T-helper 1 cell treated with Interleukin-12 subunit alpha and Interleukin-12 subunit beta and Interleukin-4 antibody, amounts not matched to agents 30 ng/mL and 1 ng/mL, for 36 hours (primary cell): ENCODE measurements around the gene SPDL1. TPM values are rescaled to one million over a fixed set of nuclear protein-coding genes. Genes with fewer than 3 reads are reported as not detected.

Experiments used
- intact Hi-C: fragments of 100-400 bp; cut with micrococcal nuclease; formaldehyde crosslinking; loops from one replicate; pipeline ENCODE4 v1.15.1; 2024
- total RNA-seq: library from RNA; stranded (reverse); gene quantifications from 2 replicates; pipeline ENCODE4 v1.2.3, GENCODE V29; 2022

SPDL1 gene
- total RNA-seq, 1 donor from 2014 or later: 30.8 TPM

- intact Hi-C loops: no loop called here
Measured at GRCh38 chr5:169629847-169630548, 46.4 kb downstream of the SPDL1 start.

- intact Hi-C loops: no loop called here
Measured at GRCh38 chr5:169631360-169631759, 47.8 kb downstream of the SPDL1 start.

DNA sequence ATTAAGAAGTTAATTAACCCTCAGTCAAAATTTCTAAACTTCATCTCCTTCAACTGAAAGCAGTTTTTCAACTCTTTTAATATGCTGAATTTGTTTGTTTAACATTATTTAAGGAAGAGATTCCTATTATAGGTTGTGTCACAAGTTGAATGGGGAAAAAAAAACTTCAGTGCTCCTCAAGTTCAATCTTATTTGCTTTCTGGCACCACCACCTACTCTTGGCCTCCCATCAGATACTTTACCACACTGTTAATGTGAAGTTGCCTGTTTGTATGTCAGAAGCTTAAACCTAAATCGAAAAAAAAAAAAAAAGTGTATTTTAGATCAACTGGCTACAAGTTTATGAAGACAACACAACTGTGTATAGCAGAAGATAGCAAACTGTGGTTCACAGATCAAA lies 49.4 kb downstream of the SPDL1 start:
- intact Hi-C loops: no loop called here

GRCh38 chr5:169634606-169635005 lies 51.0 kb downstream of the SPDL1 start:
- intact Hi-C loops: loop anchor here (5.0 kb wide), 2 partner anchors 643 to 698 kb away; no protein-coding TSS in a partner anchor

GRCh38 chr5:169635936-169636335 lies 52.4 kb downstream of the SPDL1 start:
- intact Hi-C loops: loop anchor here (5.0 kb wide), 2 partner anchors 641 to 696 kb away; no protein-coding TSS in a partner anchor

DNA sequence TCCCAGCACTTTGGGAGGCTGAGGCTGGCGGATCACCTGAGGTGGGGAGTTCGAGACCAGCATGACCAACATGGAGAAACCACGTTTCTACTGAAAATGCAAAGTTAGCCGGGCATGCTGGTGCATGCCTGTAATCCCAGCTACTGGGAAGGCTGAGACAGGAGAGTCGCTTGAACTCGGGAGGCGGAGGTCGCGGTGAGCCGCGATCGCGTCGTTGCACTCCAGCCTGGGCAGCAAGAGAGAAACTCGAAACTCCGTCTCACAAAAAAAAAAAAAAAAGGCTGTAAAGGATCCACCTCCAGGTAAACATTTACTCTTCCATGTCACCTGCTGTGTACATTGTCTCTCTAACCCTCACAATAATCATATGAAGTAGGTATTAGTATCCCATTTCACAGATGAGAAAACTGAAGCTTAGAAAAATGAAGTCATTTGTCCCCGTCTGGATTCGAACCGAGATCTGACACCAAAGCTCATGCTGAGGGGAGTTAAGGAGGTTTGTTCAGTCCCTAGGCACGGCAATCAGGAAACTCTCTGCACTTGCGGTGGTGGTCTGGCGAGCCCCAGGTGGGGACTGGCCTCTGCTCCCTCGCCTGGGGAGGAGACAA lies 53.0 kb downstream of the SPDL1 start:
- intact Hi-C loops: loop anchor here (1.0 to 5.0 kb wide), 4 partner anchors 35 to 696 kb away; partner anchors contain the start of gene SPDL1

GRCh38 chr5:169637085-169637548 lies 53.5 kb downstream of the SPDL1 start, which contains the start of gene DOCK2:
Gene DOCK2, plus strand, starts transcription at chr5:169637275. Its CDS starts 52 bp downstream, at chr5:169637327.
- intact Hi-C loops: loop anchor here (1.0 to 5.0 kb wide), 4 partner anchors 34 to 695 kb away; partner anchors contain the start of gene SPDL1

DNA sequence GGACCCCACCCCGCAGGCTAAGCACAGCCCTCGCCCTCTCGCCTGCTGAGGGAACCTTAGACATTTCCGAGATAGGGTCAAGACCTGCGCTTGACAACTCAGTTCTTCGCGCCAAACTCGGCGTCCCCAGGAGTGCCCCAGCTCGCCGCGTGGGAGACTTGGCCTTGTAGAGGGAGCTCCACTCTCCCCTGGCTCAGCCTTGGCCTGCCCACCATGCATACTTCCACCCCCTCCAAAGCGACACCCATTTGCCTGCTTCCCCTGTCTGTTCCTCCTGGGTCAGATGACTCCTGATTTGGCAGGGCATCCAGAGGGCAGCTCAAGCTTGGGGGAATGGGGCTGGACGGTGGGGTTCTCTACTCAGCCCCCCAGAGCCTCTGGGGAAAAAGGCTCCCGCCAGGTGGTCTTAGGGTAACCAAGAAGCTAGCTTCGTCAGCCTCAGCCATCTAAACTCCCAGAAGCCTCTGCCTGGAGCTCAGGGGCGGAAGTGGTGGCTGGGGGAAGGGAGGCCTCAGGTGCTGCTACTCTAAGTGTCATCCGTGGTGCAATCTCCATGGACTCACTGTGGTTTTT lies 54.1 kb downstream of the SPDL1 start:
- intact Hi-C loops: loop anchor here (1.0 to 5.0 kb wide), 6 partner anchors 20 to 1059 kb away; partner anchors contain the start of genes PANK3 and SPDL1

- intact Hi-C loops: no loop called here
Measured at GRCh38 chr5:169641253-169641652, 57.7 kb downstream of the SPDL1 start.

DNA sequence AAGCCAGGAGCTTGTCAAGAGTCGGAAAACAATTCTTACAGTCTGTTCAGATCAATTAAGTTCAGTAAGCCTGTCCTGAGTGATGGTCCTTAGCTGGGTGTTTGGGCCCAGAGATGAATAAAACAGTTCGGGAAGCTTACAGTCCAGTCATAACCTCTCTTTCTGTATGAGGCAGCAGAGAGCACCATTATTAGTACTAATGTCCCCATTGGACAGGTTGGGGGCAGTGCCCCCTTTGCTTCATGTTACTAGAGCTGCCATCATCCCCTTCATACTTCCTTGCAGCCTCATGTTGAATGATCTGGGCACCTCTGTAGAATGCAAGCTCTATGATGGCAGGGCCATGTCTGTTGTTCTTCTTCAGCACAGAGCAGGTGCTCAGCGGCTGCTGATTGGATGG lies 63.3 kb downstream of the SPDL1 start:
- intact Hi-C loops: no loop called here

DNA sequence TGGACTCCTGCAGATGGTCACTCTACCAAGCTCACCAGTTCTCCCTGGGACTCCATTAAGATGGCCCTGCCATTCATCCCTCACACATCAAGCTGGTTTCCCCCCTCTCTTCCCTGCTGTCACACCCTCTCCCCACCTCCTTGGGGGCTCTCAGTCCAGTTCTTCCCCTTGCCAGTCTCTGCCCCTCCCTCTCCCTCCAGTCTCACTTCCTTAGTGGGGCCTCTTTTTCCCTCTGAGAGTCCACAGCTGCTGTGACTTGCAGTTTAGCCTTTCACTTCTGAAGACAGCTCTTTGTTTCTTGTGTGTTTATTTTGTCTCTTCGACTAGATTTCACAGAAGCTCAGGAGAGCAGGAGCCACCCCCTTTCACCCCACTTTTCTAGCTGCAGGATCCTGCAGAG lies 64.0 kb downstream of the SPDL1 start:
- intact Hi-C loops: no loop called here

DNA sequence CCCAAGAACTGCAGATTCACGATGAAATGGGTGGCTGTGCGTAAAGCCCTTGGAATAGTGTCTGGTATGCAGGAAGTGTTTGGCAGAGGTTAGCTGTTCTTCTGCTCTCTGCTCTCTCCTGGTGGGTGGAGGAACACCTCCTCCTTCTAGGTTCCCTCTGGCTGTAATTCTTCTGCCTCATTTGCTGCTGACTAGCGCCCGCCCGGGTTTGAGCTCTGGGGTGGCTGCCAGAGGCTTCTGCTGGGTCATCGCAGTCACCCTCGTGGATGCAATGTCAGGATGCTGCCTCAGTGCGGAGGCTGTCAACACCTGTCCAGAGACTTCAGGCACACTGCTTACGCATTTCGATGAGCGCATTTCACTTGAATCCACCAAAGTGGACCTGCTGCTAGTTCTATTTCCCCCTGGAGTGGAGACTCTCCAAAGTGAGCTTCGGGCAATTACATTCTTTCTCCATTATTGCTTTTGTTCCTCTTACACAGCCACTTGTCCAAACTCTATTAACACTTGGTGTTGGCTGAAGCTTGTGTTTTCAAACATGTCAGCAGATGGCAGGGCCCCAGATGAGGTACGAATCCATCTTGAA lies 65.2 kb downstream of the SPDL1 start:
- intact Hi-C loops: loop anchor here (1.0 kb wide), 4 partner anchors 8 to 66 kb away; partner anchors contain the start of gene SPDL1

- intact Hi-C loops: loop anchor here (1.0 kb wide), 4 partner anchors 8 to 66 kb away; partner anchors contain the start of gene SPDL1
Measured at GRCh38 chr5:169649486-169649885, 65.9 kb downstream of the SPDL1 start.

DNA sequence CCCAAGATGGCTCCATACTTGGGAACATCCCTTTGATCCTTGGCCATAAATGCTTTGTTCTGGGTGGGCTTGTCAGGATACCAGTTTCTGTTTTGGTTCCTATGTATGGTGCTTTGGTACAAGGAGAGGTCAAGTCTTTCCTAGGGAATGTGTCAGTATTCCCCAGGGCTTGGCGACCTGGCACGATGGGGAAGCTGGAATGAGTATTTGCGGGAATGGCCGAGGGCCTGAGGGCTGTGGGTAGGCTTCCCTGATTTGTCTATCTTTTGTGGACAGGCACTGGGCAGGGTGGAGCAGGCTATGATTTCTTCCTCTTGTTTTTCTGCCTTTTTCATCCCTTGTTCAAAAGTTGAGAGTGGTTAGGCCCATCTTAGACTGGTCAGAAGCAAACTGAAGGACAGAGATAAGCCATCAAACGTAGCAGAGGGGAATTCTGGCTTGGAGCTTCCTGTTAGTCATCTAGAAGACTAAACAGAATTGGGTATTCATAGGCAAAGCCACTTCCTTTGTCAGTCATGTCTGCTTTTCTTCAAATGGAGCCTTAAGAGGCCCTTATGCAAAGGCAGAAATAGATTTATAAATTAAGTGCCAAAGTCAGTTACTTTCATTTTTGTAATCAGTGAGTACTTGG lies 67.2 kb downstream of the SPDL1 start:
- intact Hi-C loops: loop anchor here (5.0 to 10.0 kb wide), 3 partner anchors 626 to 1736 kb away; partner anchors contain the start of genes NPM1 and RARS1

DNA sequence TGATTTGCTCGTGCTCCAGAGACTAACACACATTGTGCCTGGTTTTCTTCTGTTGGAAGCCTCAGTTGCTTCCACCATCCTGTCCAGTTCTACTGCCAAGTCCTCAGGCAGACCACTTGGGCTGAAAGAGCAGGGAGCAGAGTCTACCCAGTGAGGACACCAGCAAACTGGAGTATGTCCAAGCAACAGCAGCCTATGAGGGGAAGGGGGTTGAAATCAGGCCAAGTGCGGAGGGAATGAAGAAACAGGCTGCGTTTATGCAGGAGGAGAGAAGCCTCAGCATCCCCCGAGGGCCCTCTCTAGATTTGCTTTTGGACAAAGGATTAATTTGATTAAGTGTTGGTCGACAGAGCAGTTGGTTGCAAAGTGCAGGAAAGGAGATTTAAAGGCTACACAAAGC lies 68.0 kb downstream of the SPDL1 start:
- intact Hi-C loops: loop anchor here (5.0 to 10.0 kb wide), 3 partner anchors 626 to 1736 kb away; partner anchors contain the start of genes NPM1 and RARS1

DNA sequence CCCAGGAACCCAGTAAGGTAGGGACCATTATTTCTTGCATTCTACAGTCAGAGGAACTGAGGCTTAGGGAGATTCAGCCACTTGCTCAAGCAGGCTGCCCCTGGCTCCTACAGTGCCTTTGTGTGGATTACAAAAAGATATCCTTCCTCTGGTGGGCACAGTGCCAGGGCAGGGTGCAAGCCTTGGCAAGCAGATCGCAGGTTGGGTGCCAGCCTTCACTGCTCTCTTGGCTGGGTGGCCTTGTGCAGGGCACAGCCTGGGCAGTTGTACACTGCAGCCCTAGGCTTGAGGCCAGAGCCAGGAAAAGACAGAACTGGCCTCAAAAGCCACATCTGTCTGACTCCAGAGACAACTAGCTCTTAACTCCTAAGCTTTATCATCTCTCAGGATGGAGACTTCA lies 68.5 kb downstream of the SPDL1 start:
- intact Hi-C loops: loop anchor here (5.0 to 10.0 kb wide), 3 partner anchors 625 to 1735 kb away; partner anchors contain the start of genes NPM1 and RARS1

DNA sequence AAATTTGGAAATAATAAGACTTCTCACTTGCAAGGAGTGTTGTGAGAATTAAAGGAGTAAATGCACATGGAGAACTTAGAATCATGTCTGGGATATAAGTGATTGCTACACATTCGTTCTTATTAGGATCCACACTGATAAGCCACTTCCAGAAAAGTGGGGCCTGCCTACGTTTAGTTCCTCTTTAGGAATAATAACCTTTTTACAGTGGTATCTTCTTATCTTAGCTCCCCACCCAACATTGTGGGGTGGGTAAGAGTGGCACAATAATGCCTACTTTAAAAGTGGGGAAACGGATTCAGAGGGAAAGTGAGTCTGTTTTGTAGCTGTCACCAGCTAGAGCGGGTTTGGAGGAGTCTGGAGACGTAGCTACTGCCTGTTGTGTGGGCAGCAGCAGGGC lies 69.5 kb downstream of the SPDL1 start:
- intact Hi-C loops: loop anchor here (5.0 to 10.0 kb wide), 3 partner anchors 624 to 1734 kb away; partner anchors contain the start of genes NPM1 and RARS1
